HG03280 (cell line): ENCODE data around the gene SUZ12.
"Not testable (repeated sequence)": the region's sequence is repeated elsewhere in the genome, so short reads cannot be mapped to it uniquely, and the experiment has no call there.

Source experiments
- ATAC-seq: cut with Tn5 transposase; IDR thresholded peaks from one replicate; pipeline ENCODE4 v1.9.1; 2021; ENCODE audit warnings: mild to moderate bottlenecking, moderate library complexity; ENCODE audit not compliant: unreplicated experiment

SUZ12 gene

DNA sequence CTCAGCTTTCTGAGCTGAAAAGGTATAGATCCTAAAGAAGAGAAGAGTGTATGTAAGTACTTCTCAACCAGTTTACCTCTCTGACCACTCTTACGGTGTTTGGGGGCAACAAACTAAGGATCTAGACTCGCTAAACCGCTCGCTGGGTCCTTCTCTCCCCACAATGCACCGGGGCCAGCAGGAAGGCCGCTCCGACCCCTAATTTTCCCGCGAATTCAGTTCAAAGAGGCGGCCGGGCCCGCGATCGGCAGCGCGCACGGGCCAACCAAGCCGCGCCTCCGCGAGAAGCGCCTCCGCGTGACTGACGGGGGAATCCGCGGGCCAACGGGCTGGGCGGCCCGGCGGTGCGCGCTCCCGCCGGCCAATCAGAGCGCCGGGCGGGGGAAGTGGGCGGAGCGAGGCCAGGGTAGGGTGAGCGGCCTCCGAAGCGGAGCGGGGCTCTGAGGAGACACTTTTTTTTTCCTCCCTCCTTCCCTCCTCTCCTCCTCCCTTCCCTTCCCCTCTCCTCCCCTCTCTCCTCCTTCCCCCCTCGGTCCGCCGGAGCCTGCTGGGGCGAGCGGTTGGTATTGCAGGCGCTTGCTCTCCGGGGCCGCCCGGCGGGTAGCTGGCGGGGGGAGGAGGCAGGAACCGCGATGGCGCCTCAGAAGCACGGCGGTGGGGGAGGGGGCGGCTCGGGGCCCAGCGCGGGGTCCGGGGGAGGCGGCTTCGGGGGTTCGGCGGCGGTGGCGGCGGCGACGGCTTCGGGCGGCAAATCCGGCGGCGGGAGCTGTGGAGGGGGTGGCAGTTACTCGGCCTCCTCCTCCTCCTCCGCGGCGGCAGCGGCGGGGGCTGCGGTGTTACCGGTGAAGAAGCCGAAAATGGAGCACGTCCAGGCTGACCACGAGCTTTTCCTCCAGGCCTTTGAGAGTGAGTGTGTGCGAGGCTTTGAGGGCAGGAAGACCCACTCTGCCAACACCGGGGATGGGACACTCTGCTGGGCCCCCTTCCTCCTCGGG is at the start of gene SUZ12:
TSS of gene SUZ12 (plus strand) at position 393 of the 995 bp plus-strand sequence. CDS start at position 633, 240 bp downstream.
- peak; percentile 96 for ATAC-seq

DNA sequence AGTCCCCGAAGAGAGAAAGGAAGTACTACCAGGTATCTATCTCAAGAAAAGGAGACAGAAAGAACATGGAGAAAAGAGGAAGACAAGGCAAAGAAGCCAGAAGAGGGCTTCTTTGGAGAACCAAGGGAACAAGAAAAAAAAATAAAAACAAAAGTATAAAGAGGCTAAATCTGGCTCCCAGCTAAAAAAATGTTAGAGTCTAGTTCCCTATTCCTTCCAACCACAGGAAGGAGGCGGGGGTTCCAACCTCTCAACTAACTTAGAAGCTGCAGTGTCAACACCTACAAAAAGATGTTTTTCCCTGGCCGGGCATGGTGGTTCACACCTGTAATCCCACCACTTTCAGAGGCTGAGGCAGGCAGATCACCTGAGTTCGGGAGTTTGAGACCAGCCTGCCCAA is 48.7 kb upstream of the SUZ12 start:
- ATAC-seq = no peak

- no peak for ATAC-seq
These were observed 35.9 kb upstream of the SUZ12 start for GRCh38 chr17:31900877-31901276.

GRCh38 chr17:31902693-31903092 is 34.1 kb upstream of the SUZ12 start:
- ATAC-seq = peak; percentile 37

DNA sequence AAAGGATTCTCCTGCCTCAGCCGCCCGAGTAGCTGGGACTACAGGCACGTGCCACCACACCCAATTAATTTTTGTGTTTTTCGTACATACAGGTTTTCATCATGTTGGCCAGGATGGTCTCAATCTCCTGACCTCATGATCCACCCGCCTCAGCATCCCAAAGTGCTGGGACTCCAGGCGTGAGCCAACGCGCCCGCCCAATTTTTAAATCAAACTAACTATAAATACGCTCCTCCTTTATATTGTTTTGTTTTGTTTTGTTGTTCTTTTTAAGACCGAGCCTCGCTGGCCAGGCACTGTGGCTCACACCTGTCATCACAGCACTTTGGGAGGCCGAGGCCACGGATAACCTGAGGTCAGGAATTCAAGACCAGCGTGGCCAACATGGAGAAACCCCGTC is 33.4 kb upstream of the SUZ12 start:
- ATAC-seq = no peak

DNA sequence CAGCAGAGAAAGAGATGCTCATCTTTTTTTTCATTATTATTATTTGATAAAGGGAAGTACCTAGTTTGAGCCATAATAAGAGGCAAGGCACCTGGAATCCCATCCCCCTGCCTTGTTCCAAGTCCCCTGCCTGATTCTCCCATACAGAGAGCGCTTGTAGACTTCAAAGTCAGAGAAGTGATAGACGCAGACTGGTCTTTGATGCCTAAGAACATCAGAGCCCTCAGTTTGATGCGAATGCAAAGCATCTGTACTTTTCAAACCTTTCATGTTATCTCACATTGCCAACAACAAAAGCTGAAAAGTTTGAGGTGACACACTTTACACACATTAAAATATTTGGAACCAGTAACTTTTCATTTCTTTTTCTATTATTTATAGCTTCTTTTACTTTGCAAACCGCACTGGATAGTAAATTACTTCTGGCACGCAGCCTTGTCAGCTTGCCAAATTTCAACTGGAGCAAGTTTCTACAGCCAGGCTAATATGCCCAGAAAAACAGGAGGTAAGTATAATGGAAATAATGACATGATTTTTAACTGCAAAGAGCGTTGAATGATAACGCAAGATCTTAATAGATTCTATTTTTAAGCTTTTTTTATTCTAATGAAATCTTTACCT is 29.4 kb upstream of the SUZ12 start:
- ATAC-seq = no peak

- no peak for ATAC-seq
These were observed 28.4 kb upstream of the SUZ12 start for GRCh38 chr17:31908386-31908785.

DNA sequence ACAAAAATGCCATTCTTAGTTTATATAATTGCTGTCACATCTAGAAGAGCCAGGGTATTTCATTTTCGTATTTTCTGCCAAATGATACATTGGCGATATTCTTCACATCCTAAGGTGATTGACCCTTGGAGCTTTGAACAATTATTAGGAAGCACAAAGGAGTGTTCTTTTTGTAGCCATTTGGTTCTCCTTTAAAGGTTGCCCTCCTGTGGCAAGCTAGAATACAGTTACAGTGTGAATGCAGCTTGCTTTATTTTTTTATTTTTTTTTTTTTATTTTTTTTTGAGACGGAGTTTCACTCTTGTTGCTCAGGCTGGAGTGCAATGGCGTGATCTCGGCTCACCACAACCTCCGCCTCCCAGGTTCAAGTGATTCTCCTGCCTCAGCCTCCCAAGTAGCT is 24.1 kb upstream of the SUZ12 start:
- ATAC-seq = not testable (repeated sequence)

DNA sequence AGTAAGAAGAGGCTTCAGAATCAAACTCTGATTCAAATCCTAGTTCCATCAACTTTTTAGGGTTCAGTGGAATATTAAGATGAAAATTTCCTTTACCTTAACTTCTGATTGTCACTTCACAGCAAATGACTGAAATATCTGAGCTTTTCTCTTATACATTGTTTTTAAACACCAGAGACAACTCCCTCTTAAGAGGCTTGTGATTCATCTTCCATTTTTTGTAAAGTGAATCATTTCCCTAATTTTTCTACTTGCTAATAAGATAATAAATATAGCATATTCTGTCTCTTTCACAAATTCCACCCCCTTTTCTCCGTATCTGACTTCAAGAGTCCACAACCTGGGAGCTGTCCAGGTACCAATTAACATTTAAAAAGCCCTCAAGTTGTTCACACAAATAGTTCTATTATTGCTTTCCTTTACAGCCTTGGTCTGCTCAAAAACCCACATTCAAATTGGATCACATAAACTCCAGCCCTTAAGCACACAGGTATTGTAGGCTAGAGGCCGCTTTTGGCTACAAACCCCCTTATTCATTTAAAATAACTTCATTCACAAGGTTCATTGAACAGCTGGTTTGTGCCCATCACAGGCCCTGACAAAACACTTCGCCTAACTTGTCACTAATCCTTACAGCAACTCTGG is 21.2 kb upstream of the SUZ12 start:
- no peak for ATAC-seq

DNA sequence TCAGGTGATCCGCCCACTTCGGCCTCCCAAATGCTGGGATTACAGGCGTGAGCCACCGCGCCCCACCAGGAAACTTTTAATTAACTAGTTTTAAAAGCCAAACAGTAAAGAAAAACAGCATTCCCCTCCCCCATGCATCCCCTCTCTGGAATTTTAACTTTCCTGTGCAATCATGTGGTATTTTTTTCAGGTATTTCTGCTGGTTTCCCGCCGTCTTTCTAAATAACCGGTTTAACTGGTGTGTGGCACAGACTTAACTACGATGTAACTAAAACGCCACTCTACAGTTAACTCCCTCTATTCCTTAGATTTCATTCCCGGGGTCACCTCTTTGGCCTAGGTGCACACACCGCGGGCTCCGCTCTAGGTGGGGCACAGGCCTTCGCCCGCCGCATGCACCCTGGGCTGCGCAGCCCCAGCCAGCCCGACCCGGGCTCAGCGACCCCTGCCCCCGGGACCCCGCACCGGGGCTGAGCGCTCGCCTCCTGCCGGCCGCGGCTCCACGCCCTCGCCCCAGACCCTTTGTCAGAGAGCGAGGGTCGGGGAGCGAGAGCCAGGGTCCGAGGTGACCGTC is 20.2 kb upstream of the SUZ12 start:
- no peak for ATAC-seq

GRCh38 chr17:31917065-31917529 is 19.7 kb upstream of the SUZ12 start:
- no peak for ATAC-seq

- not testable (repeated sequence) for ATAC-seq
These were observed 19.1 kb upstream of the SUZ12 start for GRCh38 chr17:31917721-31918120.

DNA sequence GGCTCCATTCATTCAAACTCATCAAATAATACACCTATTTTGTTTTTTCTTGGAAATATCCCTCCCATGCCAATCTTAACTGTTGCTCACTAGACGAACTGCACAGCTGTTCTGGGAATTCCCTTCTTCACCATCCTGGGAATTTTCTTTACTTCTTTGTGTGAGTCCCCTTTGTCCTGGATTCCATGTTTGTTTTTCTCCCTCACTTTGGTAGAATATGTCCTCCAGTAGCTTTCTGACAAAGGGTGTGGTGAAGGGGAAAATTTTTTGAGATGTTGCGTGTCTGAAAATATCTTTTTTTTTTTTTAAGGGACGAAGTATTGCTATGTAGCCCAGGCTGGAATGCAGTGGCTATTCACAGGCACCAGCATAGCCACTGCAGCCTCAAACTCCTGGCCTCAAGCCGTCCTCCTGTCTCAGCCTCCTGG is 18.1 kb upstream of the SUZ12 start:
- no peak for ATAC-seq

GRCh38 chr17:31919802-31920525 is 16.8 kb upstream of the SUZ12 start:
- ATAC-seq = no peak

DNA sequence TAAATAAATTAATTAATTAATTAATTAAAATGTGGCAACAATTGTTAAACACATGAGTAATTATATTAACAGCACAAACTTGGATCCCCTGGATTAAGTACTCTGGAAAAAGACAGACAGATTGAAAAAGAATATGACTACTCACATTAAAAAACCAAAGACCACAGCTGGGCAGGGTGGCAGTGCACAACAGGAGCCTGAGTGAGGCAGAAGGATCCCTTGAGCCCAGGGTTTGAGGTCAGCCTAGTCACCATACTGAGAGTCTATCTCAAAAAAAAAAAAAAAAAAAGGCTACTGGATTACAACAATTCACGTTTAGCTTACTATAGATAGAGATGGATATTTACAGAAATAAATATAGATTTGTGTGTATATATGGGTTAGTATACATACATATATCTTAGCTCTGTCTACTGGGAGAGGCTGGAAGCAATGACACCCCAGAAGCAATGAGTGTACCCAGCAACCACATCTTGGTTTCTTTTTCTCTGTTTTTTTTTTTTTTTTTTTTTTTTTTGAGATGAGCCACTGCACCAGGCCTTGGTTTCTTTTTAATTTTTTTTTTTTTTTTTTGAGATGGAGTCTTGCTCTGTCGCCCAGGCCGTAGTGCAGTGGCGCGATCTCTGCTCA is 10.6 kb upstream of the SUZ12 start:
- ATAC-seq = no peak

- no peak for ATAC-seq
These were observed 5.1 kb upstream of the SUZ12 start for GRCh38 chr17:31931756-31932155.

DNA sequence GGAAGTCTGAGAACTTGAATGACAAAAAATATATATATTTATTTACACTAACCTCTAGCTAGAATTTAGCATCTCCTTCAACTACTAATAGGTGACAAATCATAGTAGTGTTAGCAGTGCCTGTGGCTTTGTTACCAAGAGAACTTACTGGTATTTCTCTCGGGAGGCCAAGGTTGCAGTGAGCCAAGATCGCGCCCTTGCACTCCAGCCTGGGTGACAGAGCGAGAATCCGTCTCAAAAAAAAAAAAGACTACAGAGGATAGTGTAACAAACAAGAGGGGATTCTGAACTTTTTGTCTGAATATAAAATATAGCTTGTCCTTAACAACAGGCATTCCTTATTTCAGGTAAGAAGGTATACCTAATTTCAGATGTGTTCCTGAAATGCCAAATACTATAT is 1.3 kb upstream of the SUZ12 start:
- ATAC-seq = no peak

DNA sequence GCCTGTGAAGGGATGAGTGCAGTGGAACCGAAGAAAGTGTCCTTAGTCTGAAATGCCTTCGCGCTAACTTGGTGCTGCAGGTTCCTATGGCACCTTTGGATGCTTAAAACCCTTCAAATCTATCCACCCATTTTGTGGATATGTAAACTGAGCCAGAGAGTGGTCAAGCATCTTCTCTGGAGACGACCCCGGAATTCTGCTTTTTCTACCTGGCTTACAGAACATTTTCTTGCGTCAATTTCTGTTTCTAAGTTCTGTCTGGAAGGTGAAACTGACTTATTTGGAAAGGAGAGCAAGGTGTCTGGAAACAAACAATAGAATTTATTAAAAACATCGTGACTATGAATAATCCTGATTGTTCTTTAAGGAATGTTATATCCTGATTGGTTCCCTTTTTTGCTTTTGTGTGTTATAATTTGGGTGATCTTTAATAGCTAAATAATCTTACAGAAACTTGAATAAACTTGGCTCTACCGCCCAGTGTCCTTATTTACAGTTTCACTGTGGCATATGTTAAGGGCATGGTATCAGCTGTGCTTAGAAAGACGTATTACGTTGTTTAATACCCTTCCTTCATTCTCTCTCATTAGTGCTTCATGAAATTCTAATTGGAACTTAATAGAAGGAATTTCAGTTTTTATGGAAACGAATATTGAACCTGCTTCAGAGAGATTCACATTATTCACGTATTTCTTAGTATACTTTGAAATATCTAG is 1.3 kb downstream of the SUZ12 start:
- not testable (repeated sequence) for ATAC-seq

DNA sequence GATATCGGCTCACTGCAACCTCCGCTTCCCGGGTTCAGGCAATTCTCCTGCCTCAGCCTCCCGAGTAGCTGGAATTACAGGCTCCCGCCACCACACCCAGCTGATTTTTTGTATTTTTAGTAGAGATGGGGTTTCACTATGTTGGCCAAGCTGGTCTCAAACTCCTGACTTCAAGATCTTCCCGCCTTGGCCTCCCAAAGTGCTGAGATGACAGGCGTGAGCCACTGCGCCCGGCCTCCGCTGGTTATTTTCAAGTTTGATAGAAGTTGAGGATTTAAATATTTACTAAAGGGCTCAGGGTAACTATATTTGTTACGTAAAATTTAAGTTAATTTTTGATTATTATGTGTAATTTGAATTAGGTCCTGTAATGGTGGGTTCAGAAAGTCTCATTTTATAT is 5.1 kb downstream of the SUZ12 start:
- ATAC-seq = not testable (repeated sequence)
